Renal pelvis (tissue), 4 donors: ENCODE data around the gene B3GNT7. TPM values are rescaled to one million over a fixed set of nuclear protein-coding genes. Genes with fewer than 3 reads are reported as not detected.
"Not testable (repeated sequence)": the region's sequence is repeated elsewhere in the genome, so short reads cannot be mapped to it uniquely, and the experiment has no call there.

Experiments used
- DNase-seq: peaks from one replicate; pipeline ENCODE4 v3.0.0-alpha.2; 2013
- polyA plus RNA-seq, 3 donors: library from polyadenylated mRNA; unstranded; fragments of 120-200 nt; gene quantifications; one replicate each; pipeline ENCODE4 v1.2.1, GENCODE V29; 2013; ENCODE audit not compliant: insufficient read length in 3 of 3

Gene B3GNT7
- polyA plus RNA-seq, 3 donors, result 3.0 to 5.0 (median 4.2) TPM

DNA sequence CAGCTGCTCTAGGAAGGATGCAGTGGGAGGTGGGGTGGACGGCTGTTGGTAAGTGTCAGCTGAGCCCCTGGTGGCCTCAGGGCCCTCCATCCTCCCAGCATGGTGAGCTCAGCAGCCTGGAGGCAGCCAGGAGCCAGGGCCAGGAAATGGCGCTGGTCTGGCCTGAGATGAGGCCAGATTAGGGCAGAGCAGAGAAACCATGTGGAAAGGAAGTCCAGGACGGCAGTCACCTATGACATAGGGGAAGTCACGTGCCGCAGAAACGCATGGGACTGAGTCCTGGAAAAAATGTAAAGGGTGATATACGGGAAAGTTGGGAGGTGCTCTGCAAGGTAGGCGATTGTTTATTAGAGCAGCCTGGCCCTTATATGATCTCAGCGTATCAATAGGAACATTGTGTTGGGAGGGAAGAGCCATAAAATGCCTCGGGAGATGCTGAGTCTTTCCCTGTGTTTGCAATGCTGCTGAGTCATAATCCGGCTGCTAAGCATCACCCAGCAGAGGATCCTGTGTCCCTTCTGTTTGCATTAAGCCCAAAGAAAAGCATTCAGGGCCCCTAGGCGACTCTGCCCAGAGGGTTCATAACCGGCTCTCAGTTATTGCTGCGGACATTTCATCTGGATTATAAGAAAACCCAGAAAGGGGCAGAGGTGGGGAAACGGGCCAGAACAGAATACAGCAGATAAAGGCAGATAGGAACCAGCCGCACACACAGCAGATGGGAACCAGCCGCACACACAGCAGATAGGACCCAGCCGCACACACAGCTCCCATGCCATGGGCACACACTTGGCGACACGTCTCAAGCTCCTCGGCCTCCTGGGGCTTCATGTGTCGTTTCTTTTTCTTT lies 30.3 kb upstream of the B3GNT7 start:
- DNase-seq, result no peak

DNA sequence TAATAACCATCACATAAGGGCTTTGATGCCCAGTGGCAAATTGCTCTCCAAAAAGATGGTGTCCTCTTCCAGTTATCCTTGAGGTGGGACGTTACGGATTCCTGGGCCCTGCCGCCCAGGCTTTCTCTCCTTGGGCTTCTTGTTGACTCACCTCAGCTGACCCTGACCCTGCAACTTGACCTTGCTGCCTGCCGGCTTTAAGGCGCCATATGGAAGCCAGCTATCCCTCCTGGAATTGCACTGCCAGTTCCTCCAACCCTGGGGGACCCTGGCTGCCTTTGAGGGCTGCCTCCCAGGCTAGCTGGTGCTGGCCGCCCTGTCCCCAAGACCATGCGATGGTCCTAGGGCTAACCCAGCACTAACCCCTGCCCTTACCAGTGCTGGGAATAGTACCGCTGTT lies 28.3 kb upstream of the B3GNT7 start:
- no peak for DNase-seq

DNA sequence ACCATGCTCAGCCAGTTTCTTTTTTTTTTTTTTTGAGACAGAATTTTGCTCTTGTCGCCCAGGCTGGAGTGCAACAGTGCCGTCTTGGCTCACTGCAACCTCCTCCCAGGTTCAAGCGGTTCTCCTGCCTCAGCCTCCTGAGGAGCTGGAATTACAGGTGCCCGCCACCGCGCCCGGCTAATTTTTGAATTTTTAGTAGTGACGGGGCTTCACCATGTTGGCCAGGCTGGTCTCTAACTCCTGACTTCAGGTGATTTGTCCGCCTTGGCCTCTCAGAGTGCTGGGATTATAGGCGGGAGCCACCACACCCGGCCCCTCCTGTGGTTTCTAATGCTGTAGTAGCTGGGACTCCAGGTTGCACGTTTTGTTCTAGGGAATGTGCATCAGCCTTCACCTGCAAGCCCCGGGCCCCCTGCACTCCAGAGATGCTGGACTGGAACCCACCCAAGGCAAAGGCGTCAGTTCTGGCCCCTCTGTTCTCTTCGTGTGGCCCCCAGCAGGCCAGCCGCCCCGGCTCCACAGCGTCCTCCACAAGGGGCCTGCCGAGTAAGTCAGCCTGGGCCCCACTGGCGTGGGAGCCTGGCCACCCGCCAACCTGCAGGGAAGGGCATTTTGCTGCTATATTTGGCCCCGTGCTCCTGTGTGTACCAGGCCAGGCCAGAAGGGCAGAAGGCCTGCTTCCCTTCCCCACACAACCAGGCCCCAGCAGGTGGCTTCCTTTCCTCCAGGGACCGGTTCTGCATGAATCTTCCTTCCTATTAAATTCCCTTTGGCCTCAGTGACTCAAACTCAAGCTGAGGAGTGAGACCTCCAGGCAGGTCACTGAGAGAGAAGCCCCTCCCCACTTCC lies 25.7 kb upstream of the B3GNT7 start:
- DNase-seq, result no peak

DNA sequence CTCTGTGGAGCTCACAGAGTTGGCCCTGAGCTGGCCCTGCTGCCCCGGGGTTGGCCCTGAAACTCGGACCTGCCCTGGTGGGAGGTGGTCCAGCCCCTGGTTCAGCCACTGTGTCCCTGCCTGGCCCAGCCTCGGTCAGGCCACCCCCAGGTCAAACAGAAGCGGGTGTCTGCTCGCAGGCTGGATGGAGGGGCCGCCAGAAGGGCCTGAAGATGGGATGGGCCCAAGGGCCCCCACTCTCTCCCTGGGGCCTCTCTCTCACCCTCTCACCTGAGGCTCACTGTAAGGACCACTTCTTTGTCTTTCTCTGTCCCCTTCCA lies 25.1 kb upstream of the B3GNT7 start:
- no peak for DNase-seq

DNA sequence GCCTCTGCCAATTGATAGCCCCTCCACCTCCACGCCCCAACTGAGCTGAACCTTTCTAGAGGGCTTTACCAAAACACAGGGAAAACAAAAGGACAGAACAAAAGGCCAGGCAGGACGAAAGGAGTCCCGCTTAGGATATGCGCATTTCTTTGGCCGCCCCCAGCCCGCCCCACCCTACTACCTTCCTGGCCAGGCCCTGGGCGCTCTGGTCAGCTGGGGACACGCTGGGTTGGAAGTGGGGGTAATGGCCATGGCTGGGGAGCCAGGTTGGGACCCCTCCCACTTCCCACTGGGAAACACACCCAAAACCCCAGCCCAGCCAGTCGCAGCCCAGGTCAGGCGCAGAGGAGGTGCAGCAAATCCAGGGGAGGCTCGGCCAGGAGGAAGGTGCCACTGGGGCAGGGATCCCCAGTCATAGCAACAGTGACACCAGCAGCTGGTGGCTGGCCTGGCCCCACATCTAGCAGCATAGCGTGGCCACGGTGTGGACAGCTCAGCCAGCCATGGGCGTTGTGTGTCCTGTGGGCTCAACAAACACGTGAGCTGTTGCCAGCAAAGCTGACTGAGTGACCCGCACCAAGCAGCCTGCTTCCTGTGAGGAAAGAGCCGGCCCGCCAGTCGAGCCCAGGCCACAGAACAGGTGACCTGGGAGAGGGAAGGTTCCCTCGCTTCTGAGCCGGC lies 24.6 kb upstream of the B3GNT7 start:
- DNase-seq, result no peak

DNA sequence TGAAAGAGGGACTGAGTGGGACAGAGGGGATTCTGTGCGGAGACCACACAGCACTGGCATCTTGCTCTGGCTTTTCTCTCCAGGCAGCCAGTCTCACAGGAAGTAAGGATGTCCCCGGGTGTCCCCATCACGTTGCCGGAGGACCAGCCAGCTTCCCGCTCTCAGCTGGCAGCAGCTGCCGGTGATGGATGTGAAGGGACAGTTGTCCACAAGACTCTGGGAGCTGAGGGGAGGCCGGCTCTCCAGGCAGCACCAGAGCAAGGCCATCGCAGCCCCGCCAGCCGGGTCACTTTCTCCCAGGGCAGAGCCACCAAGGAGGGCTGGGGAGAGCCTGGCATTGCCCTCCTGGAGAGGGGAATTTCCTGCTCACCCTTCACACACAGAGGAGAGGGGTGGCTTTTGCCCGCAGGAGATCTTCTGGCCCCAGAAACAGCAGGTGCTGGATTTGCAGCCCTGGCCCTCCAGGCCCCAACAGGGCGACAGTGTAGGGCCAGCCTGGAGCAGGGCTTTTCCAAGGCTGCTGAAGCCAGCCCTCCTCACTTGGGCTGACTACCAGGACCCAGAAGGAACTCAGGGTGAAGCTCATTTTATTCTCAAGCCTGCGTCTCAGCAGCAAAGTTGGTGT lies 24.0 kb upstream of the B3GNT7 start:
- no peak for DNase-seq

DNA sequence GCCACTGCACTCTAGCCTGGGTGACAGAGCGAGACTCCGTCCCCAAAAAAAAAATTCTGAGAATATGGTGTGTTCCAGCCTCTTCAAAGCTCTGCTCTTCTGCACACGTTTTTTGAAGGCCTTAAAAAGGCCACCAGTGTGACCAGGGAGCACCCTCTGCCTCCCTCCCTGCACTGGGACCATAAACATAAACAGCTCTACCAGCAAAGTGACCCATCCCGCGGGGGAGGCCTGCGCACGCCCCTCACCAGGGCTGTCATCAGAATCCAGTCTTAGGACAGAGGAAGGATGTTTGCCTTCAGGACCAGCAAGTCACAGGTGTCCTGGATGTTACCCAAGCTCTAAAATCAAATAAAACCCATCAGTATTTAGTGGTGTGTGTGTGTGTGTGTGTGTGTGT lies 23.2 kb upstream of the B3GNT7 start:
- no peak for DNase-seq

DNA sequence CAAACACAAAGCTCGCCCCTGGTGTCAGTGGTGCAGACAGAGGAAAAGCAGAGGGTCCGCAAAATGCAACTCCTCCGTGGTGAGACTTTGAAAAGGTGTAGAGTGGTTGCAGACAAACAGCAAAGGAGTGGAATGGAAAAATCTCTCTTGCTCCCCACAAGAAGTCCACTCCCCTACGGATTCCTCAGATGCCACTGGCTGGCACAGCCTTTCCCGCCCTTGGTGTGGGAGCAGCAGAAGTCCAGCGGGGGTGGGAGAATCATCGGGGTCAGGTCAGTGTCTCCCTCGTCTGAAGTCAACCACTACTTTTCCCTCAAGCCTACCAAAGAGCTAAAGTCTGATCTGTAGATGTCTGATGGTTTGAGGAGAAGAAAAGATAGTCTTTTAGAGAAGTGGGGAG lies 22.3 kb upstream of the B3GNT7 start:
- DNase-seq, result no peak

DNA sequence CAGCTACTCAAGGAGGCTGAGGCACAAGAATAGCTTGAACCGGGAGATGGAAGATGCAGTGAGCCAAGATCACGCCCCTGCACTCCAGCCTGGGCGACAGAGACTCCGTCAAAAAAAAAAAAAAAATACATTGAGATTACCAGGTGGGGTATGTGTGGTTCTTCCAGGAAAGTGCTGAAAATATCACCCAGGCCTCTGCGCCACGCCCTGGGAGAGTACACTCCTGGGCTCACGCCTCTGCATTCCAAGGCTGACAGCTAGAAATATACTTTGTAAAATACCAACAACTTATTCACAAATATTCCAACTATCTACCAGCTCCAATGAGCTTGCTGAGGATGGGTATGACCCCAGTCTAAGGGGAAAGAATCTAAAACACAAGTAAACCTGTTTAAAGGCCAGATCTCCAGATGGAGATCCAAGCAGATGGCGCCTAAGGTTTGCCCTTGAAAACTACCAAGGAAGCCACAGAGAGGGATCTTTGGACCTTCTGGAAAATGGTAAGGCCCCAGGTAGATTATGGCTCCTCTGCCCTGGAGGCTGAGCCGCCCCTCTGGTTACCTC lies 21.6 kb upstream of the B3GNT7 start:
- no peak for DNase-seq

DNA sequence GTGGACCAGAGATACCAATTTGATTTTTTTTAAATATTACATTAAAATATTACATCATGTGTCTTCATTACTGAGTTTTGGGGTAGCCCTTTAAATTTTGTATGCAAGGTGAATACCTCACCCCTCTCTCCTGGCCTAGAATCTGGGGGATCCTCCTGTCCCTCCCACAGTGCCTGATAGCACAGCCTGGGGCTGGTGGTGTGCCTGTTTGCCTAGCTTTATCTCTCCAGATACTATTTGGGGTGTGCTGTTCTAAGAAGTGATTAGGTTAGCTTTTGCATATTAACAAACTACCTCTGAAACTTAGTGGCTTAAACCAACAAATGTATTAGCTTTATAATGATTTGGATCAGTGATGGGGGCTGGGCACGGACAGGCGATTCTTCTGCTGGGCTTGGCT lies 20.7 kb upstream of the B3GNT7 start:
- no peak for DNase-seq

DNA sequence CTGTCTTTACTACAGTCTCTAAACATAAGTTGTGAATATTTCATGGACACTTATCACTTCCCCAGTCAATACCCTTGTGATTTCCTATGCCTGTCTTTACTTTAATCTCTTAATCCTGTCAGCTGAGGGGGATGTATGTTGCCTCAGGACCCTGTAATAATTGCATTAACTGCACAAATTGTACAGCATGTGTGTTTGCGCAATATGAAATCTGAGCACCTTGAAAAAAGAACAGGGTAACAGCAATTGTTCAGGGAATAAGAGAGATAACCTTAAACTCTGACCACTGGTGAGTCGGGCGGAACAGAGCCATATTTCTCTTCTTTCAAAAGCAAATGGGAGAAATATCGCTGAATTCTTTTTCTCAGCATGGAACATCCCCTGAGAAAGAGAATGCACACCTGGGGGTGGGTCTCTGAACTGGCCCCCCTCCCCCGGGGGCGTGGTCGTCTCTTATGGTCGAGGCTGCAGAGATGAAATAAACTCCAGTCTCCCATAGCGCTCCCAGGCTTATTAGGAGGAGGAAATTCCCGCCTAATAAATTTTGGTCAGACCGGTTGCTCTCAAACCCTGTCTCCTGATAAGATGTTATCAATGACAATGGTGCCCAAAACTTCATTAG lies 19.4 kb upstream of the B3GNT7 start:
- not testable (repeated sequence) for DNase-seq

DNA sequence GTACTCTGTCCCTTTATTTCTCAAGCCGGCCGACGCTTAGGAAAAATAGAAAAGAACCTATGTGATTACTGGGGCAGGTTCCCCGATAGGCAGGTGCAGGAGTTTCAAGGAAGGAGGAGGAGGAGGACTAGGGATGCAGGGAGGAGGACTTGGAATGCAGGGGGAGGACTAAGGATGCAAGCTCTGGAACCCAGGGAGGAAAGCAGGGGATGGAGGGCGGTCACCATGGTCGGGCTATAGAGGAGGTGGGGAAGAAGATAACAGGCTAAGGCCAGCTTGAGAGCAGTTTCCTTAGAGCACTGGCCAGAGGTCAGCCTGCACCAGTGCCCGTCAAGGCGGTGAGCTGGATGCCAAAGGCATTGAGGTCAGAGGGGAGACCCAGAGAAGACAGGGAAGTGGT lies 18.7 kb upstream of the B3GNT7 start:
- DNase-seq, result no peak

DNA sequence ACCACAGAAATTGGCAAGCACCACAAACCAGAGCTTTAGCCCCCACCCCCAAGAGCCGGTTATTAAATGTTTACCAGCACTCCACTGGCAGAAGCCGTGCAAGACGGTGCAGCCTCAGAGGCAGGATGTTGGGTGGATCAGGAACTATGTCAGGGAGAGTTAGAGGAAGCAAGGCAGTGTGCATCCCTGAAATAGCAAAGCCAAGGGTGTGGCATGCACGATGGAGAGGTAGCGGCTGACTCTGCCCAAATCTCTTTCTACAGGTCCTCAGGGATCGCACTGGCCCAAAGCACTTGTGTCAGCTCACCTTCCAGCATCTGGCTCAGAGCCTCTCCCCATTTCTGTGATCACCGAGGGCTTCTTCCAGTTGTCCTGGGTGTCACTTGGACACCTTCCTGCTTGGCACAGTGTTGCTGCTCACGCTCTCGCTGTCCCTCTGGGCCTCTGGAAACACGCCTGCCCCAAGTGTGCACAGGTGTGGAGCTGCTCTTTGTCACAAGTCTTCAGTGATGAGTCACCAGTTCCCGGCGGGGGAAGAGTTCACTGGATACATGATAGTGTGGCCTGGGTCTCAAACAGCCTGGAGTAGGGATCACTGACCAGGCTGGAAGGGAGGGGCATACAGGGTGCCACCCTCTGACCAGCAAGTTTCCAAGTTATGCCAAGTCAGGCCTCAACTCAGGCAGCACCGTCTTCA lies 17.3 kb upstream of the B3GNT7 start:
- no peak for DNase-seq

DNA sequence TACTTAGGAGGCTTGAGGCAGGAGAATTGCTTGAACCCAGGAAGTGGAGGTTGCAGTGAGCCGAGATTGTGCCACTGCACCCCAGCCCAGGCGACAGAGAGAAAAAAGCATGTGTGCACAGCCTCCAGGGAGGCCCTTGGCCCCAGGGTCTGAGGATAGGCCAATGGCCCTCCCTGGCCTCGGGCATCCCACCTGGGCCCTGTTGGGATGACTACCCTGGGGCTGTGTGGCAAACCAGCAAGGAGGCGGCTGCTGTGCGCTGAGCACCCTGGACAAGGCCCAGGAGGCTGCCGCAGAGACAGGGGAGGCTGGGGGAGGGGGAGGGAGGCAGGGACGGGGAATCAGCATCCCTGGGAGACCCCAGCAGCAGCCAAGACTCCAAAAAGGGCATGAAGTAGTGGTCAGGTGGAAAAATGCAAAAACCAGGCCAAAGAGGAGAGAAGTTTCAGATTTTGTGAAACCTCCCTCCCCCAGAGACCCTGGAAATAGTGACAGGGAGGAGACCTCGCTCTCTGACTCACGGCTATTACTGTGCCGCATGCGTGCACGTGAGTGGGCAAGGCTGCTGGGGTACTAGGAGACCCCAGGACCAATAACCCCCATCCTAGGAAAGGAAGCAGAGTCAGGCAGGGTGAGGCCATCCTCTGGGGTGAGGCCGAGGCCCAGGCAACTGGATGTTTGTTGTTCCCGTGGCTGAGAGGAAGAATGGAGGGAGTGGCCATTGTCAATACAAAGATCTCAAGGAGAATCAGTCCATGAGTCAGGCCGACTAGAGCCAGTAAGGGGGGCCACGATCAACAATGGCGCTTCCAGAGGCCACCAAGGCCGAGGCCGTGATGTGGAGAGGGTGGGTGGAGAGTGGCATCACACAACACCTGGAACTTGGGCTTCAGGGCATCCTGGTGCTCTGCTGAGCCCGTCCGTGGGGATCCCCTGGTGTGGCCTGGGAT lies 16.0 kb upstream of the B3GNT7 start:
- DNase-seq, result no peak

DNA sequence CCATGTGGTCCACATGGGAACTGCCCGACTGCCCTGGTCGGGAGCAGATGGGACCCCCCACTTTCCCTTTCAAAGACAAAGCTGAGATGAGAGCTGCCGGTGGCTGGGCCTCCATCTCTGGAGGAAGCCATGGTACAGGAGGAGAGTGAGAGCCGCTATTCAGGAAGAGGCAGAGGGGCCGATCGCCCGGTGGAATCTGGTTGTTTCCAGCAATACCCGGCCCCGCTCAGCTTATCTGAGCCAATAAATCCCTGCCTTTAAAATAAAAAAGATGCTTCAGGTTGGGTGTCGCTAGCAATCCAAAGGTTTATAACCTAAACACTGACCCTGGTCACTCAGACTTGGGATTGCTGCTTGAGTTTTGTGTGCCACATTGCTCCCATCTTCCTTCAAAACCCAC lies 15.2 kb upstream of the B3GNT7 start:
- DNase-seq, result no peak

DNA sequence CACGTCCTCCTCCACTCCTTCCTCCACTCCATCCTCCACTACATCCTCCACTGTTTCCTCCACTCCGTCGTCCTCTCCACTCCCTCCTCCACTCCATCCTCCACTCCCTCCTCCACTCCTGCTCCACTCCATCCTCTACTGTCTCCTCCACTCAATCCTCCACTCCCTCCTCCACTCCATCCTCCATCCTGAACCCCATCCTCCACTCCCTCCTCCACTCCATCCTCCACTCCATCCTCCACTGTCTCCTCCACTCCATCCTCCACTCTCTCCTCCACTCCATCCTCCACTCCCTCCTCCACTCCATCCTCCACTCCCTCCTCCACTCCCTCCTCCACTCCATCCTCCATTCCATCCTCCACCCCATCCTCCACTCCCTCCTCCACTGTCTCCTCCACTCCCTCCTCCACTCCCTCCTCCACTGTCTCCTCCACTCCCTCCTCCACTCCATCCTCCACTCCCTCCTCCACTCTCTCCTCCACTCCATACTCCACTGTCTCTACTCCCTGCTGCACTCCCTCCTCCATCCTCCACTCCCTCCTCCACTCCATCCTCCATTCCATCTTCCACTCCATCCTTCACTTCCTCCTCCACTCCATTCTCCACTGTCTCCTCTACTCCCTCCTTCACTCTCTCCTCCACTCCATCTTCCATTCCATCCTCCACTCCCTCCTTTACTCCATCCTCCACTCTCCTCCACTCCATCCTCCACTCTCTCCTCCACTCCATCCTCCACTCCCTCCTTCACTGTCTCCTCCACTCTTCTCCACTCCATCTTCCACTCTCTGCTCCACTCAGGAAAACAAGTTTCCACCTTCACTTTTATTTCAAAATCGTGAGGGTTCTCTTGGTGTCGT lies 14.3 kb upstream of the B3GNT7 start:
- DNase-seq, result no peak

DNA sequence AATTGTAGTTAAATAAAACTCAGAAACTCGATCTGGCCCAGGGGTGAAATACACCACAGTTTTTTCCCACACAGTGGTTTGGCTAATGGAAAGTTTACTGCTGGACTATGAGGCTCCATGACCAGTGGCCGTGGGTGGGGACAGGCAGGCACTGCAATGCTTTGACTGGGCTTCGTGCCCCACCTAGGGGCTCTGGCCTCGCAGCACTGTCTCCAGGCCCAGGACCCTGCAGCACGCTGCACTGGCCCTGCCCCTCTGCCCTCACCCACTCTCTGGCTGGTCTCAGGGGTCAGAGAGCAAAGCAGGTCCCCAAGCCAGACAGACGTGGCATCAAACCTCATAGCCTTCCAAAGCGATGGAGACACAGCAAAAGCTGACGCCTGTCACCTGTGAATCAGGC lies 13.4 kb upstream of the B3GNT7 start:
- no peak for DNase-seq

DNA sequence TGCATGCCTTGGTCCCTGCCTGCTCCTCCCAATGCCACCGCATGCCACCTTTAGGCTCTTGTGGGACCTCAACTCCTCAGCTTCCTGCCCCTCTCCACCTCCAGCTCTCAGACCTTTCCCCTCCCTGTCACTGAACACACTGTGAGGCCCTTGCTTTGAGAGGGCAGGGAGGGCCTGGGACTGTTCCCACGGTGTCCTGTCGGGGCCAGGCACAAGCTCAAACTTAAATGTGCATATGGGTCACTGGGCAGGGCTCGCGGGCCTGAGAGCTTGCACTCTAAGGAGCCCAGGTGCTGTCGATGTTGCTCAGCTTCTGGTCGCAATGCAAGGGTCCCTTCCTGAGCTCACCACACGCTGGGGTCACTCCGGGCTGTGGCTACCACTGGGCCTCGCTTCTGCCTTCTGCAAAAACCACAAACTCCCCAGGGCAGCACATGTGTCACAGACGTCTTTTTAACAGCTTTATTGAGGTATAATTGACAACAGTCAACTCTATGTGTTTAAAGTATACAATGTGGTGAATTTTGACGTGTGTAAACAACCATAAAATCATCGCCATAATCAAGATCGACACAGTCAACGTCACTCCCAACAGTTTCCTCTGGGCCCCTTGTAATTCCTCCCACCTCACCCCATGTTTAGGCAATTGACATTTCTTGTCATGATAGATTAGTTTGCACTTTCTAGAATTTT lies 11.9 kb upstream of the B3GNT7 start:
- no peak for DNase-seq
